Left kidney (tissue), 2 donors: ENCODE data around the gene CBX8. TPM values are rescaled to one million over a fixed set of nuclear protein-coding genes. Genes with fewer than 3 reads are reported as not detected.

Source experiments
- DNase-seq: peaks from one replicate; pipeline ENCODE4 v3.0.0-alpha.2; 2013
- polyA plus RNA-seq: library from polyadenylated mRNA; unstranded; fragments of 120-200 nt; gene quantifications from one replicate; pipeline ENCODE4 v1.2.1, GENCODE V29; 2013; ENCODE audit not compliant: insufficient read length

The CBX8 gene
- polyA plus RNA-seq, 1 donor: 11.6 TPM

- DNase-seq: no peak
Measured at GRCh38 chr17:79836510-79836971, 39.7 kb upstream of the CBX8 start.

GRCh38 chr17:79835953-79836509, 39.2 kb upstream of the CBX8 start:
- no peak for DNase-seq

GRCh38 chr17:79835470-79835899, 38.6 kb upstream of the CBX8 start:
- DNase-seq: no peak

GRCh38 chr17:79834565-79835469, 37.9 kb upstream of the CBX8 start:
- DNase-seq: no peak

GRCh38 chr17:79833744-79834564, 37.1 kb upstream of the CBX8 start:
- no peak for DNase-seq

- no peak for DNase-seq
Measured at GRCh38 chr17:79833110-79833450, 36.2 kb upstream of the CBX8 start.

GRCh38 chr17:79832218-79833109, 35.6 kb upstream of the CBX8 start:
- DNase-seq: no peak

- no peak for DNase-seq
Measured at GRCh38 chr17:79831265-79832217, 34.7 kb upstream of the CBX8 start.

GRCh38 chr17:79830763-79831264, 33.9 kb upstream of the CBX8 start:
- no peak for DNase-seq

- no peak for DNase-seq
Measured at GRCh38 chr17:79830303-79830702, 33.4 kb upstream of the CBX8 start.

GRCh38 chr17:79829457-79829856, 32.6 kb upstream of the CBX8 start:
- no peak for DNase-seq

- DNase-seq: no peak
Measured at GRCh38 chr17:79829004-79829403, 32.1 kb upstream of the CBX8 start.

GRCh38 chr17:79826841-79827578, 30.1 kb upstream of the CBX8 start:
- no peak for DNase-seq

- no peak for DNase-seq
Measured at GRCh38 chr17:79826204-79826680, 29.4 kb upstream of the CBX8 start.

- DNase-seq: no peak
Measured at GRCh38 chr17:79825580-79825921, 28.7 kb upstream of the CBX8 start.

- DNase-seq: no peak
Measured at GRCh38 chr17:79824893-79825579, 28.2 kb upstream of the CBX8 start.

GRCh38 chr17:79824234-79824633, 27.4 kb upstream of the CBX8 start:
- DNase-seq: no peak

GRCh38 chr17:79822583-79823124, 25.8 kb upstream of the CBX8 start:
- no peak for DNase-seq
